Hepatocyte (in vitro differentiated cells): Measurements from ENCODE around the gene YTHDC2.

Experiments used
- CTCF ChIP-seq: fragments of 200-600 bp; sonication (generic); IDR thresholded peaks from 2 replicates; pipeline ENCODE4 v1.5.1; 2016; ENCODE audit warnings: antibody characterized with exemption, mild to moderate bottlenecking; ENCODE audit not compliant: poor library complexity
- EZH2phosphoT487 ChIP-seq: fragments of 200-600 bp; sonication (generic); IDR thresholded peaks from one replicate; pipeline ENCODE4 v1.6.1; 2018; ENCODE audit warnings: antibody characterized with exemption, mild to moderate bottlenecking, low read depth, moderate library complexity; ENCODE audit not compliant: unreplicated experiment, severe bottlenecking

- no peak for TF ChIP-seq CTCF
- no peak for TF ChIP-seq EZH2phosphoT487
Observed at GRCh38 chr5:113503146-113503545, 10.3 kb upstream of the YTHDC2 start.
